HUES64 (cell line): ENCODE measurements around the gene VSIG8. TPM values are rescaled to one million over a fixed set of nuclear protein-coding genes. Genes with fewer than 3 reads are reported as not detected.
"Not testable (repeated sequence)": the region's sequence is repeated elsewhere in the genome, so short reads cannot be mapped to it uniquely, and the experiment has no call there.

Source experiments
- H3K27ac ChIP-seq: 2 replicates; pipeline ENCODE4 v1.7.0; 2013; ENCODE audit warnings: low read depth, low read length, inconsistent platforms
- H3K27me3 ChIP-seq: 2 replicates; pipeline ENCODE4 v1.6.1; 2013; ENCODE audit warnings: mild to moderate bottlenecking, low read length; ENCODE audit not compliant: insufficient read depth
- H3K36me3 ChIP-seq: 2 replicates; pipeline ENCODE4 v1.6.1; 2013; ENCODE audit warnings: mild to moderate bottlenecking, low read length; ENCODE audit not compliant: insufficient read depth
- H3K4me1 ChIP-seq: 2 replicates; pipeline ENCODE4 v1.6.1; 2013; ENCODE audit warnings: mild to moderate bottlenecking, low read length, moderate library complexity; ENCODE audit not compliant: insufficient read depth
- H3K4me3 ChIP-seq: 2 replicates; pipeline ENCODE4 v1.5.1; 2013; ENCODE audit warnings: mild to moderate bottlenecking, low read length, moderate library complexity
- H3K9ac ChIP-seq: 2 replicates; pipeline ENCODE4 v1.6.1; 2013; ENCODE audit warnings: mild to moderate bottlenecking, low read depth, low read length
- H3K9me3 ChIP-seq: 2 replicates; pipeline ENCODE4 v1.6.1; 2013; ENCODE audit warnings: low read depth, low read length; ENCODE audit not compliant: insufficient read depth
- WGBS: fragments of 150-250, 120-280 bp; methylation state at CpG from one replicate; pipeline ENCODE4 v1.1.7; 2013; ENCODE audit warnings: missing lambda C conversion rate; 5-methylcytosine and 5-hydroxymethylcytosine counted together
- polyA plus RNA-seq, 2 experiments: library from polyadenylated mRNA; stranded (reverse); fragments of 50-300 nt; gene quantifications; one replicate each; pipeline ENCODE4 v1.2.3, GENCODE V29; 2013

VSIG8 gene
- polyA plus RNA-seq (2013, experiment 1 of 2), result not detected
- not detected for polyA plus RNA-seq (2013, experiment 2 of 2)

- Histone ChIP-seq H3K9me3 (no peaks in the 10 kb centered on the region), H3K36me3 (no peaks in the 10 kb centered on the region), H3K9ac (no peak within 1 kb of the TSS), H3K4me3 (no peak within 1 kb of the TSS), H3K4me1 (no peaks in the 10 kb centered on the region; the same call in 1 of the 2 replicates), H3K27ac (no peak within 1 kb of the TSS), H3K27me3 (no peaks in the 10 kb centered on the region)
- WGBS, result 85% methylated on average over 4 of the region's 4 CpGs
Observed at GRCh38 chr1:159862557-159862956, at the start of gene VSIG8. TSS of gene VSIG8 (minus strand) at chr1:159862657. CDS start at chr1:159862521, 136 bp downstream.

GRCh38 chr1:159911326-159912070, 49.0 kb upstream of the VSIG8 start:
- Histone ChIP-seq H3K4me3 (no peak overlapping the region), H3K27me3 (no peaks in the 10 kb centered on the region), H3K4me1 (peaks cover 55% of the 10 kb centered on the region), H3K36me3 (no peaks in the 10 kb centered on the region), H3K9me3 (no peaks in the 10 kb centered on the region), H3K9ac (no peak overlapping the region), H3K27ac (peak overlapping the region; percentile 24; the same call in 1 of the 2 replicates)
- 75% methylated on average over 6 of the region's 6 CpGs for WGBS

- no peaks in the 10 kb centered on the region for H3K27me3 ChIP-seq
- no peak overlapping the region for H3K9ac ChIP-seq
- no peaks in the 10 kb centered on the region for H3K36me3 ChIP-seq
- H3K9me3 ChIP-seq, result peaks cover 3% of the 10 kb centered on the region; the same call in 1 of the 2 replicates
- H3K4me1 ChIP-seq, result peaks cover 29% of the 10 kb centered on the region
- 85% methylated on average over 8 of the region's 9 CpGs for WGBS
- H3K4me3 ChIP-seq, result no peak overlapping the region
- no peak overlapping the region for H3K27ac ChIP-seq
Observed at GRCh38 chr1:159908031-159908940, 45.8 kb upstream of the VSIG8 start.

GRCh38 chr1:159906960-159907359, 44.5 kb upstream of the VSIG8 start:
- H3K9me3 ChIP-seq, result peaks cover 3% of the 10 kb centered on the region; the same call in 1 of the 2 replicates
- no peak overlapping the region for H3K27ac ChIP-seq
- no peak overlapping the region for H3K4me3 ChIP-seq
- H3K4me1 ChIP-seq, result peaks cover 27% of the 10 kb centered on the region
- no peaks in the 10 kb centered on the region for H3K27me3 ChIP-seq
- no peak overlapping the region for H3K9ac ChIP-seq
- no peaks in the 10 kb centered on the region for H3K36me3 ChIP-seq
- WGBS, result 78% methylated on average over 1 of the region's 1 CpG

- H3K27ac ChIP-seq, H3K9me3 ChIP-seq, H3K9ac ChIP-seq, H3K4me3 ChIP-seq, H3K36me3 ChIP-seq: not testable (repeated sequence)
- H3K27me3 ChIP-seq, result peaks cover 12% of the 10 kb centered on the region
- 77% methylated on average over 3 of the region's 3 CpGs for WGBS
- H3K4me1 ChIP-seq, result peaks cover 15% of the 10 kb centered on the region
Observed at GRCh38 chr1:159904036-159904435, 41.6 kb upstream of the VSIG8 start.

GRCh38 chr1:159902541-159902940, 40.1 kb upstream of the VSIG8 start:
- Histone ChIP-seq H3K9ac (no peak overlapping the region), H3K4me3 (no peak overlapping the region), H3K36me3 (no peaks in the 10 kb centered on the region), H3K9me3 (peaks cover 3% of the 10 kb centered on the region; the same call in 1 of the 2 replicates), H3K27me3 (peaks cover 12% of the 10 kb centered on the region), H3K4me1 (peaks cover 11% of the 10 kb centered on the region), H3K27ac (no peak overlapping the region)
- WGBS, result 95% methylated on average over 3 of the region's 3 CpGs

GRCh38 chr1:159900755-159901360, 38.4 kb upstream of the VSIG8 start:
- Histone ChIP-seq H3K27me3 (peaks cover 12% of the 10 kb centered on the region), H3K4me1 (peaks cover 11% of the 10 kb centered on the region), H3K27ac (no peak overlapping the region), H3K36me3 (no peaks in the 10 kb centered on the region), H3K9me3 (peaks cover 3% of the 10 kb centered on the region; the same call in 1 of the 2 replicates), H3K4me3 (no peak overlapping the region), H3K9ac (no peak overlapping the region; the same call in 1 of the 2 replicates)
- 80% methylated on average over 2 of the region's 2 CpGs for WGBS

GRCh38 chr1:159900086-159900680, 37.7 kb upstream of the VSIG8 start, which contains the start of gene CFAP45:
TSS of gene CFAP45 (minus strand) at chr1:159900165. CDS start at chr1:159900098, 67 bp downstream.
- H3K9ac ChIP-seq, result peak within 1 kb of the TSS; percentile 62

GRCh38 chr1:159899634-159900033, 37.2 kb upstream of the VSIG8 start:
- not testable (repeated sequence) for H3K36me3 ChIP-seq, H3K27ac ChIP-seq, H3K4me3 ChIP-seq, H3K9me3 ChIP-seq, H3K9ac ChIP-seq
- 94% methylated on average over 15 of the region's 15 CpGs for WGBS
- Histone ChIP-seq H3K4me1 (peaks cover 11% of the 10 kb centered on the region), H3K27me3 (peaks cover 12% of the 10 kb centered on the region)

More at GRCh38 chr1:159900086-159900680, 37.7 kb upstream of the VSIG8 start, which contains the start of gene CFAP45:
- Histone ChIP-seq H3K9me3 (peaks cover 3% of the 10 kb centered on the region; the same call in 1 of the 2 replicates), H3K27me3 (peaks cover 12% of the 10 kb centered on the region), H3K27ac (peak within 1 kb of the TSS; percentile 22; the same call in 1 of the 2 replicates), H3K4me3 (peak within 1 kb of the TSS; percentile 48), H3K36me3 (no peaks in the 10 kb centered on the region), H3K4me1 (peaks cover 11% of the 10 kb centered on the region)
- 8% methylated on average over 30 of the region's 30 CpGs for WGBS

GRCh38 chr1:159898527-159898926, 36.1 kb upstream of the VSIG8 start:
- WGBS, result no CpG with 5 or more reads among the region's 3 CpGs
- H3K27ac ChIP-seq, result no peak overlapping the region

More at GRCh38 chr1:159898527-159898926, 36.1 kb upstream of the VSIG8 start:
- Histone ChIP-seq H3K9me3 (no peaks in the 10 kb centered on the region), H3K4me3 (no peak overlapping the region), H3K36me3 (no peaks in the 10 kb centered on the region), H3K9ac (no peak overlapping the region), H3K4me1 (peaks cover 11% of the 10 kb centered on the region), H3K27me3 (peaks cover 12% of the 10 kb centered on the region)
